HepG2 (cell line): Measurements from ENCODE around the gene NKD2. TPM values are rescaled to one million over a fixed set of nuclear protein-coding genes. Genes with fewer than 3 reads are reported as not detected.

Experiments used
- ATAC-seq: fragments of 200-7000 bp; cut with Tn5 transposase; 3 replicates; pipeline ENCODE4 v1.9.1; 2020; ENCODE audit warnings: mild to moderate bottlenecking, moderate library complexity
- BruUV-seq: library from RNA; stranded (reverse); fragments of 400-500 nt; replicated peaks from 2 replicates; lab custom pipeline; 2021; lab: Mats Ljungman, UMichigan
- CTCF ChIA-PET: fragments of 300-600 bp; formaldehyde crosslinking; extraction: SDS; loops from one replicate; lab custom pipeline; 2021; ENCODE audit warnings: low total read pairs, inconsistent platforms, low intra/inter-chr PET ratio; lab: Yijun Ruan, JAX
- POLR2A ChIA-PET: fragments of 350-600 bp; sonication (Branson Sonifier 250); formaldehyde crosslinking; loops from one replicate; lab custom pipeline; 2020; ENCODE audit warnings: antibody characterized with exemption, inconsistent platforms; lab: Yijun Ruan, JAX
- DNase-seq: peaks from one replicate; pipeline ENCODE4 v3.0.0-alpha.2; 2015; ENCODE audit warnings: low spot score
- FAIRE-seq: peaks from 3 replicates; lab custom pipeline; 2011; peaks lifted over from hg19 to GRCh38; lab: Jason Lieb, UNC
- H2AFZ ChIP-seq: one replicate; pipeline ENCODE4 v1.6.1; 2011; ENCODE audit warnings: low read length, inconsistent platforms
- H3K27ac ChIP-seq: fragments of 300-600 bp; 3 replicates; pipeline ENCODE4 v1.8.0; 2011; ENCODE audit warnings: mixed run types, mild to moderate bottlenecking, mixed read lengths, low read length, inconsistent platforms; ENCODE audit not compliant: insufficient read depth; ENCODE audit errors: extremely low read length
- H3K27me3 ChIP-seq, 2 experiments: fragments of 200-600 bp in 1 of 2; 2 replicates in 1 of 2; 3 replicates in 1 of 2; pipeline versions ENCODE4 v1.6.0 to v1.8.0; 2011; ENCODE audit warnings: low read length in 2 of 2, mild to moderate bottlenecking in 2 of 2, moderate library complexity in 2 of 2, inconsistent platforms in 1 of 2; ENCODE audit not compliant: insufficient read depth in 2 of 2, control insufficient read depth in 1 of 2
- H3K36me3 ChIP-seq, 2 experiments: fragments of 200-600 bp in 1 of 2; replicated peaks in 1 of 2; 2 replicates in 1 of 2; 3 replicates in 1 of 2; pipeline versions ENCODE4 v1.5.1 to v1.8.0; 2011; ENCODE audit warnings: low read length in 2 of 2, inconsistent platforms in 1 of 2; ENCODE audit not compliant: insufficient read depth in 2 of 2, control insufficient read depth in 1 of 2
- H3K4me1 ChIP-seq: 2 replicates; pipeline ENCODE4 v1.5.1; 2012; ENCODE audit warnings: low read length, inconsistent platforms; ENCODE audit not compliant: insufficient read depth
- H3K4me2 ChIP-seq: 2 replicates; pipeline ENCODE4 v1.6.0; 2011; ENCODE audit warnings: low read depth, low read length, inconsistent platforms
- H3K4me3 ChIP-seq, 3 experiments: fragments of 200-600 bp in 1 of 3; sonication (generic), shearing (Covaris generic) in 1 of 3; replicated peaks in 1 of 3; 2 replicates each; pipeline ENCODE4 v1.5.1; 2011 to 2016; ENCODE audit warnings: low read length in 3 of 3, inconsistent platforms in 2 of 3, low read depth in 2 of 3, mild to moderate bottlenecking in 2 of 3, control low read depth in 1 of 3, mixed read lengths in 1 of 3; ENCODE audit not compliant: insufficient read depth in 1 of 3
- H3K79me2 ChIP-seq: one replicate; pipeline ENCODE4 v1.6.1; 2011; ENCODE audit warnings: low read length, inconsistent platforms; ENCODE audit not compliant: insufficient read depth
- H3K9ac ChIP-seq: 2 replicates; pipeline ENCODE4 v1.6.0; 2011; ENCODE audit warnings: mild to moderate bottlenecking, low read depth, low read length, inconsistent platforms; ENCODE audit not compliant: insufficient read depth
- H3K9me3 ChIP-seq: 2 replicates; pipeline ENCODE4 v1.5.1; 2012; ENCODE audit warnings: mild to moderate bottlenecking, low read length
- H4K20me1 ChIP-seq: 2 replicates; pipeline ENCODE4 v1.6.0; 2011; ENCODE audit warnings: inconsistent platforms, mild to moderate bottlenecking, low read length, moderate library complexity; ENCODE audit not compliant: insufficient read depth
- GMEB2 ChIP-seq: IDR thresholded peaks from 2 replicates; pipeline ENCODE4 v1.6.1; 2016; ENCODE audit warnings: missing biosample characterization, missing genetic modification reagents, low read depth
- HDAC2 ChIP-seq: sonication (generic); formaldehyde crosslinking; IDR thresholded peaks from 2 replicates; pipeline ENCODE4 v1.4.0; 2020; ENCODE audit warnings: missing genetic modification reagents
- HMG20A ChIP-seq: IDR thresholded peaks from 2 replicates; pipeline ENCODE4 v1.6.1; 2016; ENCODE audit warnings: borderline replicate concordance
- HOXD1 ChIP-seq: sonication (generic); formaldehyde crosslinking; IDR thresholded peaks from 2 replicates; pipeline ENCODE4 v1.5.0; 2020; ENCODE audit warnings: missing genetic modification reagents
- PAWR ChIP-seq: sonication (generic); formaldehyde crosslinking; IDR thresholded peaks from 2 replicates; pipeline ENCODE4 v1.4.0; 2020; ENCODE audit warnings: missing genetic modification reagents, mild to moderate bottlenecking, borderline replicate concordance
- THYN1 ChIP-seq: sonication (generic); formaldehyde crosslinking; IDR thresholded peaks from 2 replicates; pipeline ENCODE4 v1.8.1; 2023; ENCODE audit warnings: low read depth, mild to moderate bottlenecking, moderate library complexity, missing genetic modification reagents, borderline replicate concordance
- ZNF20 ChIP-seq: sonication (generic); formaldehyde crosslinking; IDR thresholded peaks from 2 replicates; pipeline ENCODE4 v1.4.0; 2020; ENCODE audit warnings: mild to moderate bottlenecking, moderate library complexity, missing genetic modification reagents
- ZNF343 ChIP-seq: sonication (generic); formaldehyde crosslinking; IDR thresholded peaks from 2 replicates; pipeline ENCODE4 v1.4.0; 2020; ENCODE audit warnings: mild to moderate bottlenecking, missing genetic modification reagents
- ZNF460 ChIP-seq: sonication (generic); formaldehyde crosslinking; IDR thresholded peaks from 2 replicates; pipeline ENCODE4 v1.5.1; 2020; ENCODE audit warnings: missing genetic modification reagents, mild to moderate bottlenecking, borderline replicate concordance
- WGBS: methylation state at CpG from one replicate; pipeline ENCODE4 v1.1.6; 2017; ENCODE audit warnings: low lambda C conversion rate; 5-methylcytosine and 5-hydroxymethylcytosine counted together
- in situ Hi-C: cut with HindIII; loops from 2 replicates; pipeline ENCODE4 v1.10.0; 2017; ENCODE audit warnings: low pct_unique_long_range_greater_than_20kb; ENCODE audit not compliant: extremely low pct_ligation_motif_present
- intact Hi-C: fragments of 100-400 bp; cut with micrococcal nuclease; formaldehyde crosslinking; loops from one replicate; pipeline ENCODE4 v1.10.0; 2022; ENCODE audit not compliant: unreplicated experiment
- polyA plus RNA-seq, 8 experiments: library from polyadenylated mRNA; depleted of rRNA in 3 of 8; stranded (reverse) in 7 of 8; unstranded in 1 of 8; fragments of >200 nt; fragmentation: Illumina TruSeq in 4 of 8; extraction: Trizol in 4 of 8; gene quantifications; 2 replicates each; pipeline versions ENCODE4 v1.2.1 to v1.2.3, GENCODE V29; 2011 to 2016; ENCODE audit warnings: low read depth in 4 of 8, missing spikeins in 1 of 8, mixed read lengths in 1 of 8; ENCODE audit not compliant: insufficient read depth in 1 of 8
- total RNA-seq, 5 experiments: library from RNA; depleted of rRNA; stranded (reverse); fragments of >200 nt; fragmentation: Illumina TruSeq; extraction: Trizol; gene quantifications; 2 replicates each; pipeline ENCODE4 v1.2.3, GENCODE V29; 2016; ENCODE audit warnings: low read depth in 1 of 5

NKD2 gene
- total and polyA plus RNA-seq, 2 of the 13 experiments (the other 11 are each of a cell fraction or from before 2014, with no cell fraction given), result 0.53 to 0.82 TPM

- CTCF ChIA-PET, result no interaction called here
- Histone ChIP-seq H3K27ac (no peak overlapping the region), H3K27me3 (no peaks in the 10 kb centered on the region), H3K36me3 (peaks cover 19 to 56% of the 10 kb centered on the region in 2 experiments; a peak in 4 of 5 replicates), H3K4me2 (no peak overlapping the region), H3K79me2 (no peaks in the 10 kb centered on the region), H3K4me3 (no peak overlapping the region)
- intact Hi-C loops, result no loop called here
- FAIRE-seq, result no peak
- ATAC-seq, result no peak
- no peak for TF ChIP-seq ZNF460 (CRISPR knock-in tag)
- TF ChIP-seq PAWR, result no peak
- TF ChIP-seq ZNF20 (CRISPR knock-in tag), result no peak
- no peak for TF ChIP-seq HDAC2
- no peak for TF ChIP-seq HMG20A
- TF ChIP-seq ZNF343, result no peak
- TF ChIP-seq HOXD1 (CRISPR knock-in tag), result no peak
- TF ChIP-seq GMEB2 (CRISPR knock-in tag), result no peak
- TF ChIP-seq THYN1 (CRISPR knock-in tag), result no peak
- TF ChIP-seq, all 625 proteins: peak for 0
- BruUV-seq, result no TSS peak
- POLR2A ChIA-PET, result no interaction called here
- DNase-seq, result no peak
- 95% methylated on average over 22 of the region's 45 CpGs for WGBS
- in situ Hi-C loops, result loop anchor here (5.0 kb wide), 1 partner anchor 35 kb away; no protein-coding TSS in a partner anchor
- H3K4me1 ChIP-seq, result no peaks in the 10 kb centered on the region
- no peaks in the 10 kb centered on the region for H3K9me3 ChIP-seq
- H2AFZ ChIP-seq, result no peak overlapping the region
- H4K20me1 ChIP-seq, result no peaks in the 10 kb centered on the region
- H3K9ac ChIP-seq, result no peak overlapping the region
Measured at GRCh38 chr5:1067141-1068121, 58.8 kb downstream of the NKD2 start.
